Activated T-cell treated with anti-CD3 and anti-CD28 coated beads, Interleukin-2, amount 50 U/mL, for 72 hours (primary cell): ENCODE measurements around the gene CUL7. TPM values are rescaled to one million over a fixed set of nuclear protein-coding genes. Genes with fewer than 3 reads are reported as not detected.

Source experiments
- ATAC-seq, 2 donors: fragments of 150-1000 bp; cut with Tn5 transposase; replicated peaks in 1 of 2; 2 replicates each; pipeline ENCODE4 v1.10.0; 2021; ENCODE audit warnings: moderate library complexity in 2 of 2, mild to moderate bottlenecking in 1 of 2
- DNase-seq, 2 donors: peaks; one replicate each; pipeline ENCODE4 v3.0.0; 2021 to 2022; ENCODE audit warnings: mixed read lengths in 1 of 2
- H3K27ac Mint-ChIP-seq: one replicate; pipeline ENCODE4 v1.8.0; 2022; ENCODE audit warnings: mild to moderate bottlenecking, moderate library complexity, mixed read lengths
- H3K27me3 Mint-ChIP-seq: one replicate; pipeline ENCODE4 v1.8.0; 2022; ENCODE audit warnings: low read depth, mixed read lengths
- H3K36me3 Mint-ChIP-seq, 2 donors: one replicate each; pipeline ENCODE4 v1.8.0; 2022; ENCODE audit warnings: mixed read lengths in 2 of 2, mild to moderate bottlenecking in 1 of 2; ENCODE audit not compliant: insufficient read depth in 2 of 2
- H3K4me1 Mint-ChIP-seq: one replicate; pipeline ENCODE4 v1.8.0; 2022; ENCODE audit warnings: low read depth, mixed read lengths
- H3K4me3 Mint-ChIP-seq, 2 donors: one replicate each; pipeline ENCODE4 v1.8.0; 2022; ENCODE audit warnings: mild to moderate bottlenecking in 2 of 2, mixed read lengths in 2 of 2, moderate library complexity in 2 of 2
- H3K9me3 Mint-ChIP-seq, 2 donors: one replicate each; pipeline ENCODE4 v1.8.0; 2022; ENCODE audit warnings: mixed read lengths in 2 of 2
- total RNA-seq, 2 donors: library from RNA; stranded (reverse); gene quantifications; one replicate each; pipeline ENCODE4 v1.2.3, GENCODE V29; 2022

CUL7 gene
- total RNA-seq, 2 donors from 2014 or later, result 16.8 to 19.7 TPM

- Mint-ChIP-seq H3K4me3 (no peak overlapping the region), H3K36me3 (peaks cover 7 to 19% of the 10 kb centered on the region in 2 donors), H3K27me3 (no peaks in the 10 kb centered on the region), H3K27ac (no peak overlapping the region), H3K4me1 (no peaks in the 10 kb centered on the region), H3K9me3 (no peaks in the 10 kb centered on the region)
- DNase-seq (no peak), ATAC-seq (no peak)
Measured at GRCh38 chr6:43032326-43032725, 21.3 kb downstream of the CUL7 start.

GRCh38 chr6:43029120-43029519, 24.5 kb downstream of the CUL7 start:
- ATAC-seq, result no peak
- no peaks in the 10 kb centered on the region for H3K9me3 Mint-ChIP-seq
- H3K27ac Mint-ChIP-seq, result no peak overlapping the region
- H3K4me3 Mint-ChIP-seq, result no peak overlapping the region
- H3K27me3 Mint-ChIP-seq, result no peaks in the 10 kb centered on the region
- H3K36me3 Mint-ChIP-seq, result peaks cover 18 to 30% of the 10 kb centered on the region in 2 donors
- DNase-seq, result no peak
- H3K4me1 Mint-ChIP-seq, result peaks cover 9% of the 10 kb centered on the region

DNA sequence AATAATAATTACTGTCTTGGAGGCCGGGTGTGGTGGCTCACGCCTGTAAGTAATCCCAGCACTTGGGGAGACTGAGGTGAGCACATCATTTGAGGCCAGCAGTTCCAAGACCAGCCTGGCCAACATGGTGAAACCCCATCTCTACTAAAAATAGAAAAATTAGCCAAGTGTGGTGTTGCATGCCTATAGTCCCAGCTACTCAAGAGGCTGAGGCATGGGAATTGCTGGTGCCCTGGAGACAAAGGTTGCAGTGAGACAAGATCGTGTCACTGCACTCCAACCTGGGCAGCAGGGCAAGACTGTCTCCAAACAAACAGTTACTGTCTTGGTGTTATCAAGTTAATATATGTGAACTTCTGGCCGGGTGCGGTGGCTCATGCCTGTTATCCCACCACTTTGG, 27.3 kb downstream of the CUL7 start:
- no peak for ATAC-seq
- no peaks in the 10 kb centered on the region for H3K27me3 Mint-ChIP-seq
- H3K27ac Mint-ChIP-seq, result no peak overlapping the region
- peaks cover 26% of the 10 kb centered on the region for H3K4me1 Mint-ChIP-seq
- no peaks in the 10 kb centered on the region for H3K9me3 Mint-ChIP-seq
- H3K4me3 Mint-ChIP-seq, result no peak overlapping the region
- peaks cover 17 to 28% of the 10 kb centered on the region in 2 donors for H3K36me3 Mint-ChIP-seq
- no peak for DNase-seq

- DNase-seq, result no peak
- Mint-ChIP-seq H3K27ac (peak overlapping the region; percentile 24), H3K36me3 (peaks cover 17 to 29% of the 10 kb centered on the region in 2 donors), H3K27me3 (no peaks in the 10 kb centered on the region), H3K9me3 (no peaks in the 10 kb centered on the region), H3K4me1 (peaks cover 36% of the 10 kb centered on the region), H3K4me3 (peak overlapping the region; percentile 37 to 53)
- peak; percentile 22 to 42 for ATAC-seq
Measured at GRCh38 chr6:43024436-43024835, 29.2 kb downstream of the CUL7 start.

- DNase-seq (peak; percentile 72 to 79), ATAC-seq (peak; percentile 87 to 90)
- H3K27me3 Mint-ChIP-seq, result no peaks in the 10 kb centered on the region
- peak within 1 kb of the TSS; percentile 80 for H3K27ac Mint-ChIP-seq
- H3K36me3 Mint-ChIP-seq, result peaks cover 15 to 31% of the 10 kb centered on the region in 2 donors
- H3K9me3 Mint-ChIP-seq, result no peaks in the 10 kb centered on the region
- peaks cover 48% of the 10 kb centered on the region for H3K4me1 Mint-ChIP-seq
- peak within 1 kb of the TSS; percentile 93 to 95 for H3K4me3 Mint-ChIP-seq
Measured at GRCh38 chr6:43021270-43022047, 32.2 kb downstream of the CUL7 start, which contains the start of gene RRP36. RRP36 (plus strand) TSS chr6:43021623; CDS start chr6:43021655, 32 bp downstream.

- ATAC-seq (no peak), DNase-seq (no peak)
- Mint-ChIP-seq H3K9me3 (no peaks in the 10 kb centered on the region), H3K4me3 (peak overlapping the region; percentile 65 to 86), H3K27ac (no peak overlapping the region), H3K36me3 (peaks cover 13 to 29% of the 10 kb centered on the region in 2 donors), H3K4me1 (peaks cover 54% of the 10 kb centered on the region), H3K27me3 (no peaks in the 10 kb centered on the region)
Measured at GRCh38 chr6:43020847-43021246, 32.8 kb downstream of the CUL7 start.

GRCh38 chr6:43020052-43020705, 33.5 kb downstream of the CUL7 start:
- peak overlapping the region; percentile 24 for H3K27ac Mint-ChIP-seq
- H3K36me3 Mint-ChIP-seq, result peaks cover 12 to 25% of the 10 kb centered on the region in 2 donors
- no peaks in the 10 kb centered on the region for H3K9me3 Mint-ChIP-seq
- peak overlapping the region; percentile 18 to 37 for H3K4me3 Mint-ChIP-seq
- ATAC-seq (no peak), DNase-seq (no peak)
- peaks cover 55% of the 10 kb centered on the region for H3K4me1 Mint-ChIP-seq
- no peaks in the 10 kb centered on the region for H3K27me3 Mint-ChIP-seq

DNA sequence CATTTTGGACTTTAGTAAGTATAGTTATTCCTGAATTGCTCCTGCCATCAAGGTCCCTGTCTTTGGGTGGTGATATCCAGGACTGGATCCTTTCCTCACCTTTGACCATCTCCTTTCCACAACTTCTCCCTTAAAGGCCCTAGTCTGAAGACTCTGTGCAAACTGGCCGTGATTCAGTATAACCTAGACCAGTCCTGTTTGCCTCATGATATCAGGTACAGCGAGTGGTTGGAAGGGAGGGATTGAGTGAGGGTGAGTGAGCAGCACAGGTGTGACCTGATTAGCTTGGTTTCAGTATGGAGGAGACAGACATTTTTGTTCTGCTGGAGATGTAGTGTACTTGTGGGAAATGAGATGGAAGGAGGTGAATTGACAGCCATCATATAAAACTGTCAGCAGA, 34.5 kb downstream of the CUL7 start:
- ATAC-seq (no peak), DNase-seq (no peak)
- no peak overlapping the region for H3K4me3 Mint-ChIP-seq
- peaks cover 5 to 19% of the 10 kb centered on the region in 2 donors for H3K36me3 Mint-ChIP-seq
- no peaks in the 10 kb centered on the region for H3K9me3 Mint-ChIP-seq
- H3K27me3 Mint-ChIP-seq, result no peaks in the 10 kb centered on the region
- H3K27ac Mint-ChIP-seq, result no peak overlapping the region
- H3K4me1 Mint-ChIP-seq, result peaks cover 55% of the 10 kb centered on the region

- Mint-ChIP-seq H3K4me3 (no peak overlapping the region), H3K36me3 (peaks cover 4 to 17% of the 10 kb centered on the region in 2 donors), H3K27me3 (no peaks in the 10 kb centered on the region), H3K27ac (no peak overlapping the region), H3K9me3 (no peaks in the 10 kb centered on the region), H3K4me1 (peaks cover 58% of the 10 kb centered on the region)
- ATAC-seq (no peak), DNase-seq (no peak)
Measured at GRCh38 chr6:43016943-43017334, 36.7 kb downstream of the CUL7 start.

GRCh38 chr6:43016176-43016942, 37.3 kb downstream of the CUL7 start:
- no peaks in the 10 kb centered on the region for H3K9me3 Mint-ChIP-seq
- H3K36me3 Mint-ChIP-seq, result peaks cover 6 to 17% of the 10 kb centered on the region in 2 donors
- DNase-seq (no peak), ATAC-seq (no peak)
- peaks cover 63% of the 10 kb centered on the region for H3K4me1 Mint-ChIP-seq
- H3K27ac Mint-ChIP-seq, result no peak overlapping the region
- H3K27me3 Mint-ChIP-seq, result no peaks in the 10 kb centered on the region
- H3K4me3 Mint-ChIP-seq, result peak overlapping the region; percentile 44 to 67

- no peaks in the 10 kb centered on the region for H3K27me3 Mint-ChIP-seq
- no peaks in the 10 kb centered on the region for H3K9me3 Mint-ChIP-seq
- H3K27ac Mint-ChIP-seq, result peak overlapping the region; percentile 70
- no peak for ATAC-seq
- H3K4me3 Mint-ChIP-seq, result peak overlapping the region; percentile 94 to 99
- H3K4me1 Mint-ChIP-seq, result peaks cover 65% of the 10 kb centered on the region
- H3K36me3 Mint-ChIP-seq, result peaks cover 7 to 16% of the 10 kb centered on the region in 2 donors
- DNase-seq, result no peak
Measured at GRCh38 chr6:43014434-43014909, 39.2 kb downstream of the CUL7 start.

- H3K4me3 Mint-ChIP-seq, result peak within 1 kb of the TSS; percentile 94 to 99
- peaks cover 65% of the 10 kb centered on the region for H3K4me1 Mint-ChIP-seq
- no peaks in the 10 kb centered on the region for H3K9me3 Mint-ChIP-seq
- peak within 1 kb of the TSS; percentile 70 for H3K27ac Mint-ChIP-seq
- no peaks in the 10 kb centered on the region for H3K27me3 Mint-ChIP-seq
- peaks cover 9 to 16% of the 10 kb centered on the region in 2 donors for H3K36me3 Mint-ChIP-seq
- peak; percentile 93 to 95 for ATAC-seq
- peak; percentile 99 for DNase-seq
Measured at GRCh38 chr6:43013843-43014433, 39.7 kb downstream of the CUL7 start, which contains the start of the genes KLHDC3 and MEA1. KLHDC3 (plus strand) TSS chr6:43014249; CDS start chr6:43017193, 2,944 bp downstream. MEA1 (minus strand) TSS chr6:43013946; CDS start chr6:43013813, 133 bp downstream.
